Stimulated activated CD8-positive, alpha-beta memory T cell treated with anti-CD3 and anti-CD28 coated beads, Interleukin-7, amount 100 ng/mL, for 24 hours (primary cell): ENCODE results near the gene LPIN3.

Source experiments
- DNase-seq: peaks from one replicate; pipeline ENCODE4 v3.0.0-alpha.2; 2020; ENCODE audit warnings: low read depth

LPIN3 gene

GRCh38 chr20:41393705-41394066 is 53.1 kb downstream of the LPIN3 start:
- DNase-seq, result no peak

GRCh38 chr20:41394081-41394480 is 53.5 kb downstream of the LPIN3 start:
- no peak for DNase-seq

- no peak for DNase-seq
These were observed 54.5 kb downstream of the LPIN3 start for GRCh38 chr20:41394931-41395666.

DNA sequence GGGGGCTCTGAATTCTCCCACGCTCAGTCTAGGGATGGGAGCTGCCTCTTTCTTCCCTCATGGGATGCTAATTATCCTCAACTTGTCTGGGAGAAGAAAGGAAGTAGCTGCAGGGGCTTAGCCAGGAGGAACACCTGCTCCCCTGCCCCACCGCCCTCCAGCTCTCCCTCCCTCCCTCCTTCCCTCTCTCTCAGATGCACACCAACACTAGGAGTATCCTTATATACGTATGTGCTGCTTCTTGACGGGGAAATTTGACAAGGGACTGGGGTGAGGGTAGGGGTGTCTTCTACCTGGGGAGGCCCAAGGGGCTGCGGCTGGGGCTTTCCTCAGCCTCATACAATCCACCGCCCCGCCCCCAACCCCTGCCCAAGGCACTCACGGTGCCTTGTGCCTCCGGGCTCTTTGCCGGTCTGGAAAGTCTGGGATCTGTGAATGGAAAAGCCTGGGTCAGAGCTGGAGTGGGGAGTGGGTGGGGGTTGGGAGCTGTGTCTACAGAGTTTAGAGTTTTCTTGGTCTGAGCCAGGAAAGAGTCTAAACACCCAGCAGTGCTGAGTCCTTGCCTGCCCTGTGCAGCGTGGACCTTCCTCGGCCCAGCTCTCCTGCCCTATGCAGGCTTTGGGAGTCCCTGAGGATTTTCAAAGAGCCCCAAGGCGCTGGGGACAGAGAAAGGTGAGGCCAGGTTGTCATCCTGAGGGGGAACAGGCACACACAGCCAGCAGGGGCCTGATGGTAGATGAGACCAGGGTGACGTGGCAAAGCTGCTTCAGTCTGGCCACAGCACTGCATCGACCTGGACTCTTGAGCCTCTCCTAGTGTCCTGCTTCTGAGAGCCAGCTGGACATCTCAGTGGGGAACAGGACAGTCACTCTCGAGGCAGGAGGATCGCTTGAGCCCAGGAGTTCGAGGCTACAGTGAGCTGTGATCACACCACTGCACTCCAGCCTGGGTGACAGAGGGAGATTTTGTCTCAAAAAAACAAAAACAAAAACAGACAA is 55.3 kb downstream of the LPIN3 start:
- no peak for DNase-seq

- DNase-seq, result no peak
These were observed 57.8 kb downstream of the LPIN3 start for GRCh38 chr20:41398408-41398807.

- no peak for DNase-seq
These were observed 63.0 kb downstream of the LPIN3 start for GRCh38 chr20:41403604-41404003.

DNA sequence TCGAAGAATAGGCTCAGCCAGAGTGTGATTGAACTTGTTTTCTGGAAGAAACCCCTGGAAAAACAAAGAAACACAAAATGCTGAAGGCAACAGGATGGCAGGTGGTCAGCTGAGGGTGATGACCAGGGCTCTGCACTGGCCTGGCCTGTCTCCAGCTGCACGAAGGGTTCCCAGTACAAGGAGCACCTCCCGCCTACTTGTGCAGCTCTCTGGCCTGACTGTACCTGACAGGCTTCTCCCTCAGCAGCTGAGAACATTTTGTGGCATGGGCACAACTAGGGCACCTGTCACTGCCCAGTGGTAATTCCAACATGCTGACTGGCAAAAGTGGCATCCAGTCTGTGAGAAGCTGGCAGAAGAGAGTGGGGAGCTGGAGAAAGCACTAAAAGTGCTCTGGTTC is 64.8 kb downstream of the LPIN3 start:
- no peak for DNase-seq

- DNase-seq, result no peak
These were observed 65.7 kb downstream of the LPIN3 start for GRCh38 chr20:41406353-41406752.

- DNase-seq, result no peak
These were observed 66.3 kb downstream of the LPIN3 start for GRCh38 chr20:41406896-41407444.

- no peak for DNase-seq
These were observed 67.0 kb downstream of the LPIN3 start for GRCh38 chr20:41407607-41408006.

DNA sequence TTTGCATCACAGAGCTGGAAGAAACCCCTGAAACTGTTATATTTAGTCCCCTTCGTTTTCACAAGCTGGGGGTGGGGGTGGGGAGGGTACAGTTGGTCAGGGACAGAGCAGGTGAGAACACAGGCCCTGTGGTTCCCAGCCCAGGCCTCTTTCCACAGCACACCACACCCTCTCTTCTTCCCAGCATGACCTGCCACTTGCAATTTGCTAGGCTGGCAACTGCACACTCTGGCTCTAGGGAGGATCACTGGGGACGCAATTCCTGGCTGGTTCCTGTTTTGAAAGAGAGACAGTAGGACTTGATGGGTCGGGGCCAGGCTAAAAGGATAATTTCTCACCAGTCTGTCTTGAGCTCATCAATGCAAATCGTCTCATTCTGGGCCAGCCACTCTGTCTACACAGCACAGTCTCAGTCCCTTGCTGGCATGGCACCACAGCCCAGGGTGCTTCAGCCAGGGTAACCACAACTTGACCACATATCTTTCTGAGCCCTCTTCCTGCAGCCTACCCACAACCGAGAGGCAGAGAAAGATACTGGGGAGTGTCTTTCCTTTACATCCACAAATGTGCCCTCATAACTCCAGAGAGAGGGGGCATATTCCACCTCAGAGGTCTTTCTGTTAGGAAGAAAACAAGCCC is 67.7 kb downstream of the LPIN3 start:
- no peak for DNase-seq

- no peak for DNase-seq
These were observed 68.4 kb downstream of the LPIN3 start for GRCh38 chr20:41408986-41409385.
